Medulla oblongata (tissue), 1 donor: ENCODE results near the gene CDC42BPG.
"Not testable (repeated sequence)": the region's sequence is repeated elsewhere in the genome, so short reads cannot be mapped to it uniquely, and the experiment has no call there.

Source experiments
- DNase-seq: peaks from one replicate; pipeline ENCODE4 v3.0.0-alpha.2; 2015; ENCODE audit errors: extremely low spot score

Gene CDC42BPG

DNA sequence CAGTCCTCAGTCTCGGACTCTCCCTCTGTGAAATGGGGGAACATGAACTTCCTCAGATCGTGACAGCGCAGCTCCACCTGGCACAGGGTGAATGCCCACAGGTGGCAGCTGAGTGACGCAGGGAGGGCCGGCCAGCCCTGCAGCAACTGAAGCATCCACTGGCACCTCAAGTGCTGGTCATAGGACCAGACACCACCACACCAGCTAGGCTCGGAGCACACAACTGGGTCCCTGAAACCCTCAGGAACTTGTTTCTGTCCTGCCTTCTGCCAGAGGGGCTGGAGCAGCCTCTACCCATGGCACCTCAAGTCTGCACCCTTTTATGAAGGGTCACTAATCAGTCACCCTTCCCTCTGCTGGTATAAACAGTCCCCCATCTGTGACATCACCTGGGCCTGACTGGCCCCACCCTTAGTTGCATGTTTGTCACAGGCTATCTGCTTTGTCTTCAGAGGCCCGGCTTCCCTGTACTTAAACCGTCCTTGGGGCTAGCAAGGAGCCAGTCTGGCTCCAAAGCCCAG, 7.4 kb upstream of the CDC42BPG start:
- no peak for DNase-seq

DNA sequence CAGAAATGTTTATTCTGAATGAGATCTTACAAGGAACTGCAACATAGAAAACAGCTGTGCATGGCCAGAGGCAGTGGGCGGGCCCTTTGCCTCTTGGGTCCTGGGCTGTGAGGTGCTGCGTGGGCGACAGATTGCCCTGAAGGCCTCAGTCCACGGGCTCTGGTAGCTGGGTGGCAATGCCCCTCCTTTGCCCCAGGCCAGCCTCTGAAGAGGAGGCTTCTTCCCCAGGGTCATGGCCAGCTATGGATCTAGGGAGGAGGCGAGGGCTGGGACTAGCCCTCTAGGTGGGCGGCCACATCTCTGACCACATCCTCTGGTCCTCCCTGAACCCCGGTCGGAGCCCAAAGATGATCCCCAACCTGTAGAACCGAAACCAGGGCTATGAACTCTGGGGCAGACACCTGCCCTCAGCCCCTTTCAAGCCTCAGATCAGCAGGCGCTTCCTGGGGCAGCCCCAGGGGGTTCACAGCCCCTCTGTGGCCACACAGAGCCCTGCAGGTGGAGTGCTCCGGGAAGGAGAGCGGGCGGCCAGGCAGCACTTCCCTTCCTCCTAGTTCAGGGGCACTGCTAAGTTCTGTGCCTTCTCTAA, 6.6 kb upstream of the CDC42BPG start:
- no peak for DNase-seq

DNA sequence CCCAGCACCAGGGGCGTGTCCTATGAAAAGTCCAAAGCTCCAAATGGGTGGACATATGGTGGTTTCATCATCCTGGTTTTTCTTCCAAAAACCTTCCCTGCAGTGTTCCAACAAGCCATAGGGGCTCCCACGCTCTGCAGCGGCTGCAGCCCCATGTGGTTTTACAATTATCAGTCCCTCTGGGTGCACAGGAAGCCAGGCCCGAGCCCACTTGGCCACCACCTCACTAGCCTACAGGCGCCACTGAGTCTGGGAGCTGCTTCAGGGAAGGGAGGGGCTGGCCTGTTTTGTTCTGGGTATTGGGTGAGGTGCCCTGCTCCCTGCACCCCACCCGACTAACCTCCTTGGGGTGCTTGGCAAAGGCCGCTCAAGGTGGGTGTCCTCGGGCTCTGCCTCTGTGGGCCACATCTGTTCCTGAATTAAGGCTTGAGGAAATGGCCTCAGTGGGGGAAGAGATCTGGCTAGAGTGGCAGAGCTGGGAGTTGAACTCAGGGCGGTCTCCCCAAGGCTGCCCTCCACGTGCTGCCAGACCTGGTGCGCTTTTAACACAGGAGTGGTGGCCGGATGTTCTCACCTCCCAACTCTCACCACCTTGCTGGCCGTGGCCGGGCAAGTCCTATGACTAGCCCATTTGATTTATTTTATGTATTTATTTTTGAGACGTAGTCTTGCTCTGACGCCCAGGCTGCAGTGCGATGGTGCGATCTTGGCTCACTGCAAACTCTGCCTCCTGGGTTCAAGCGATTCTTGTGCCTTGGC, 5.3 kb upstream of the CDC42BPG start:
- no peak for DNase-seq

DNA sequence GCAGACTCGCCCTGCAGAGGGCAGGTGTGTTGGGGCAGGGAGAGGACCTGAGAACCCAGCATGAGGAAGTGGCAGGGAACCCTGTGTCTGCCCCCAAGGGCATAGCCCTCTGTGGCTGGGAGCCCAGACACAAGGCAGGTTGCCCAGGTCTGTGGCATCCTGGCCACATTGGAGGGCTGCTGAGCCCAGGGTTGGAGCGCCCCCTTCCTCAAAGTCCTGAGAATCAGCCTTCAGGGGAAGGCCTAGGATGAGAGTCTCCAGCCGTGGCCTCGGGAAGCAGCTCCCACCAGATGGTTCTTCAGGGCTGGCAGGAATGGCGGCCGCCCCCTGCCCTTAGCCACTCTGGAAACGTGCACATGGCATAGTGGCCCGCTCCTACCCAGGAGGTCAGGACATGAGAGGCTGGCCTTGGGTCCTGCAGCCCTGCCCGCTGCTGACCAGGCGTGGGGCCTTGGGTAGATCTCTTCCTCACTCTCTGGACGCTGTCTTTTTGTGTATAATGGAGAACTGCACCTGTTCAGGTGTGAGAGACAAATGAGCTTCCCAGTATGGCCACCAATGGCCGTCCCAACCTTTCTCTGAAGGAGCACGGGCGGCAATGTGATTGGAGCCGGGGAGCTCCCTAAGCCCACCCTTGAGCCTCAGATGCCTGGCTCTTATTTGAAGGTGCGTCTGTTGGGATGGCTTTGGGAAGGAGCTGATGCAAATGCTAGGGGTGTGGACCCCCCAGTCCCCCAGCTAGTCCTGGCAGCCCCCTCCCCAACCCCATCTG, 4.6 kb upstream of the CDC42BPG start:
- no peak for DNase-seq

DNA sequence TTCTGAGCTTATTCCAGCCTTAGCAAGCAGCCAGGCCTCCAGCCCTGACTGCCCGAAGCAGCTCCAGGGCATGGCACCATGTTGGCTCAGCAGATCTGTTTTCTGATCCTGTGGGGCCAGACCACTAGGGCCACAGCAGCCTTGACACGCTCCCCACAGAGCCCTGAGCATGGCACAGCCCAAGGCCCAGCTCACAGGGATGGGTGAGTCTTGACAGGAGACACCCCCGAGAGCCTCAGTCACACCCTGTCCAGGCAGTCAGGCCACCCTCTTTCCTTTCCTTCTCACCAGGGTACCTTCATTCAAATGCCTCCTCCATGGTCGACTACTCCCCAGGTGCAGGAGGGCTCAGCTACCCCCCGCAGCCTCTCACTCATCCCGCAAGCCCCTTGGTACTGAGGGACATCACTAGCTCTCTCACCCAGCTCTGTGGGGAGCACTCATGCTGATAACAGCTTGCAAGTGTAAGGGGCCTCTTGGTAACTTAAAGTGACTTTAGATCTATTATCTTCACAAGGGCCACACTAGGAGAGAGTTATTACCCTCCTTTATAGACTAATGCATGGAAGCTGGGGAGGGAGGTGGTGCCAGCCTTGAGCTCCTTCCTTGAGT, 3.9 kb upstream of the CDC42BPG start:
- DNase-seq = no peak

DNA sequence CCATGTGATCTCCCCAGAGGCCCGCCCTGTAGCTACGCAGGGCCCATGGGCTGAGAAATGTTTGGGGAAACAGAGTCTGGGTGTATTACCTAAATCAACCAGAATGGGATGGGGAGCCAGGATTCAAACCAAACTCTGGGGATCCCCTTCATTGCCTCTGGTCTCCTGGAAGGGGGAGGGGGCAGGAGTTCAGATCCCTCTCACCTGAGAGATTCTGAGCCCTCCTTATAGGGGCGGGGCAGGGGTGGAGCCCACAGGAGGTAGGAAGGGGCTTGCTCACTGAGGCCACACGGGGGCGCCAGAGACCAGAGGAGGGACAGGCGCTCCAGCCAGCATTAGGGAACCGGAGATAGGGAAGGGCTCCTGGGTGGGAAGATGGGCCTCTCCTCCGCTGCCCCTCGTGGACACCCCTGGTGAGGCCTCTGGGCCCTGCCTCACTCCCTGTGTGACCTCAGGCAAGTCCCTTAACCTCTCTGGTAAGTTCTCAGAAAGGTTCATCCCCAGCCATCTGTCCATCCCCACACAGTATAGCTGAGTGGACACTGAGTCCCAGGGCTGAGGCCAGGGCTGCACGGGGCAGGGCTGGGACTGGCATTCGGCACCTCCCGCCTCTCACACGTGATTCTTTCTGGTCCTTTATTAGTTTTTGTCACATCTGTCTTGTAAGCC, 2.7 kb upstream of the CDC42BPG start:
- peak; percentile 95 for DNase-seq

DNA sequence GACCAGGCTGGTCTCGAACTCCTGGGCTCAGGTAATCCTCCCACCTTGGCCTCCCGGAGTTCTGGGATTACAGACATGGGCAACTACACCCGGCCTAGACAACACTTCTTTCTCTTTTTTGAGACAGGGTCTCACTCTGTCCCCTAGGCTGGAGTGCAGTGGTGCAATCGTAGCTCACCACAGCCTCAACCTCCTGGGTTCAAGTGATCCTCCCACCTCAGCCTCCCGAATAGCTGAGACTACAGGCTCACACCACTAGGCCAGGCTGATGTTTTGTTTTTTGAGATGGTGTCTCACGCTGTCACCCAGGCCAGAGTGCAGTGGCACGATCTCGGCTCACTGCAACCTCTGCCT, 1.3 kb upstream of the CDC42BPG start:
- DNase-seq = not testable (repeated sequence)

DNA sequence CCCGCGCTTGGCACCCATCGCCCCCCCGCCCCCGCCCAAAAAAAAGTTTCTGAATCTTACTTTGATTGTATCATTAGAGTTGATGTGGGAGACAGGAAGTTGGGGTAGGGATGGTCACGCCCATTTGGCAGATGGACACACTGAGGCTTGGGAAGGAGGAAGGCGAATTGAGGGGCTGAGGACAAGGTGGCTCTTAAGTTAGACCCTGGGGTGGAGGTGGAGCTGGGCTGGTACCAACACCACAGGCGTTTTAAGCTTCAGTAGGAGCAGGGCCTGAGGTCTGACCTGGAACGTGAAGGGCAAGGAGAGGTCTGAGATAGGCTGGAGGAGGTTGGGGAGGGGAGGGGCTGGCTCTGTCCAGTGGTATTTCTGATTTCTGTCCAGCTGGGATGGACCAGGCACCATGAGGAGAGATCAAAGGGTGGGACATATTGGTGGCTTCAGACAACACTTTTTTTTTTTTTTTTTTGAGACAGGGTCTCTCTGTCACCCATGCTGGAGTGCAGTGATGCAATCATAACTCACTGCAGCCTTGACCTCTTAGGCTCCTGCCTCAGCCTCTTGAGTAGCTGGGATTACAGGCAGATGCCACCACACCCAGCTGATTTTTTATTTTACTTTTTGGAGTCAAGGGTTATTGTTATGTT, 799 bp upstream of the CDC42BPG start:
- no peak for DNase-seq

DNA sequence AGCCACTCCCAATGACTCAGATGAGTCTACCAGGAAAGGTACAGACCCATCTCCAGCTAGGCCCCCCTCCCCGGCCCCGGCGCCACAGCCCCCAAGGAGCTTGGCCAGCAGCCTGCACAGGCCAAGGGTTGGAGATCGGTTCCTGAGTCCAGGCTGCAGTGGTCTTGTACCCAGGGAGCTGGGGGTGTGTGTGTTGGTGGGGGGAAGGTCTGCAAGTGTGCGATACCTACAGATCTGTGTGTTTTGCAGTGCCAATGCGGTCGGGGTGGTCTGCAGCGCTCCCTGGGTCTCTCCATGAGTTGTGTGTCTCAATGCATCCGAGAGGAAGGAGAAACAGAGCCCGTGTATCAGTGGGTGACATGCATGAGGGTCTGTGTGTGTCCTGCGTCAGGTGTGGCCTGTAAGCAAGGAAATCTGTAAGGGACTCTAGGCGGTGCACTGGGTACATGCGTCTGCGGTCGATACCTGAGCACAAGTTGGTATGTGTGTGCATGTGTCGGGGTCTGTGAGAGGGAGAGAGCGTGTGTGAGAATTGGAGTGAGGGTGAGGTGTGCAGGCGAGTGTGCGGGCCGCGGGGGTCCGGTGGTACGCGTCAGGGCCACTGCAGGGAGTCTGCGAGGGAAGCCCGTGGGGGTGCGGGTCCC, 645 bp downstream of the CDC42BPG start:
- no peak for DNase-seq

DNA sequence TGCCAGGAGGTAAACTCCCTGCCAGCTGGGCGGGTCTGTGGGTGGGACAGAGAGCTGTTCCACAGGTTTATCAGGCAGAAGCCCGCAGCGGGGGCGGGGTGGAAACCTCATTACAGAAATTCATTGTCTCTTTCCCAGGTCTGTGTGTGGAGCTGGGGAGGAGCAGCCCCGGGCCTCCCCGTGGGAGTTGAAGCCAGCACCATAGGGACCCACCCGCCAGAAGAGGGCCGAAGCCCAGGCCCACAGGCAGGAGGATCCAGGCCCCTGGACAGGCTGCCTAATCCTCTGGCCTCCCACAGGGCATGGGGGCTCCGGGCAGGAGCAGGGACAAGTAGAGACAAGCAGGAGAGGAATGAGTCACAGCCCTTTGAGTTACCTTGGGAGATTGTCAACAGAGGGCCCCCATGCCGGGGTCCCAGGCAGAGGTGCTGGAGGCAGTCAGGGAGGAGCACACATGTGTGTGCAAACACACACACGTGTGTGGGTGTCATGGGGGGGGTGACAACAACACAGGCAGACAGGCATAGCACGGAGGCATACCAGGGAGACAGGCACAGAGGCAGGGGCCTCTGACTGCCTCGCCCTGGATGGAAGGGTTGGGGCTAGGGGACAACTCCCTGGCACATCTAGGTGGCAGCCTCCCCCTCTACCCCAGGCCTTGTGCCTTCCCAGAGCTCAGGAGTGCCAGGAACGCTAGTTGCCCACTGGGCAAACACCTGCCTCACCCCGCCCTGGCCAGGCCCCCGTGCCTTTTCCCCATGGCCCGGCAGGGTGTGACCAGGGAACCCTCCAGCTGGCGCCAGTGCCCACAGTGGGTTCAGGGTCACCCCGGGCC, 1.4 kb downstream of the CDC42BPG start:
- DNase-seq = no peak

DNA sequence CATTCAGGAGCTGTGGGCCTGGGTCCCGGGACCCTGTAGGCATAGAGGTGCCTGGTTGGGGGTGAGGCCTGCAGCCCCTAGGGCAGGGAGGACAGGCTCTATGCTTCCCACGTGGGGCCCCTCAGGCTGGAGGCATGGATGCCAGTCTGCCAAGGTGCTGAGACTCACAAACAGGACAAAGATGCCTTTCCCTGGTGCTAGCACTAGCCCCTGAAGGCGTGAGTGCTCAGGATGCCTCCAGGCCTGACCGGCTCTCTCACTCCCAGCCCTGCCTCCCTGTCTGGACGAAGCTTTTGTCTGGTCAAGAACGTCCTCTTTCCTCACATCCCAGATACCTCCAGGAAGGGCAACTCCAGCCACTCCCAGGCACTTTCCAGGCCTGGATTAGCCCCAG, 2.1 kb downstream of the CDC42BPG start:
- no peak for DNase-seq

DNA sequence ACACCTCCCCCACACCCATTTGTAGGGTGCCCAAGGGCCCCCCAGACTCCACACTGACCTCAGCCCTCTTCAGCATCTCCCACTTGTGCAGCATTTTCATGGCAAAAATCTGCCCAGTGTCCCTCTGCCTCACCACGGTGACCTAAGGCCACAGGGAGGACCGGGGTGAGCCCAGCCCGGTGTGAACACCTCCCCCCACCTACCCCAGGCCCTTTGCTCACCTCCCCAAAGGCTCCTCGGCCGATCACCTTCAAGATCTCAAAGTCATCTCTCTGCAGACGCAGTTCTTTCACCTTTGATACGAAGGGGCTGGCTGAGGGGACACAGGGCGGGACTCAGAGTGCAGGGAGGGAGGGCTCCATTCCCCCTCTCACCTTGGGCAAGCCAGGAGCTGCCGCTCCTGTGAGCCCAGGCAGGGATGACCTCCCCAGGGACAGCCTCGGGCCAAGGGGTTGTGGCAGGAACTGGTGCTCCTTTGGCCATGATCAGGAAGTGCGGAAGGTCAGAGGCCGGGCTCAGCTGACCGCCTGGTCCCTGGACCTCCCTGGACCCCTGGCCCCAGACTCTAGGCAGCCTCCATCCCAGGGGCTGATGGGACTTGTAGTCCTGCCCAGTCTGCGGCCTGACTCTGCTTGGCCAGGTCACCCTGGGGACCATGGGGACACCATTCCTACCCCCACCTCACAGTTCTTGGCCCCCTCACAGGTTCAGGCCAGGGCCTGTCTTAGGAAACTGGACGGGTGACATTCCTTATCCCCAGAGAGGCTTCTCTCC, 2.7 kb downstream of the CDC42BPG start:
- DNase-seq = no peak

DNA sequence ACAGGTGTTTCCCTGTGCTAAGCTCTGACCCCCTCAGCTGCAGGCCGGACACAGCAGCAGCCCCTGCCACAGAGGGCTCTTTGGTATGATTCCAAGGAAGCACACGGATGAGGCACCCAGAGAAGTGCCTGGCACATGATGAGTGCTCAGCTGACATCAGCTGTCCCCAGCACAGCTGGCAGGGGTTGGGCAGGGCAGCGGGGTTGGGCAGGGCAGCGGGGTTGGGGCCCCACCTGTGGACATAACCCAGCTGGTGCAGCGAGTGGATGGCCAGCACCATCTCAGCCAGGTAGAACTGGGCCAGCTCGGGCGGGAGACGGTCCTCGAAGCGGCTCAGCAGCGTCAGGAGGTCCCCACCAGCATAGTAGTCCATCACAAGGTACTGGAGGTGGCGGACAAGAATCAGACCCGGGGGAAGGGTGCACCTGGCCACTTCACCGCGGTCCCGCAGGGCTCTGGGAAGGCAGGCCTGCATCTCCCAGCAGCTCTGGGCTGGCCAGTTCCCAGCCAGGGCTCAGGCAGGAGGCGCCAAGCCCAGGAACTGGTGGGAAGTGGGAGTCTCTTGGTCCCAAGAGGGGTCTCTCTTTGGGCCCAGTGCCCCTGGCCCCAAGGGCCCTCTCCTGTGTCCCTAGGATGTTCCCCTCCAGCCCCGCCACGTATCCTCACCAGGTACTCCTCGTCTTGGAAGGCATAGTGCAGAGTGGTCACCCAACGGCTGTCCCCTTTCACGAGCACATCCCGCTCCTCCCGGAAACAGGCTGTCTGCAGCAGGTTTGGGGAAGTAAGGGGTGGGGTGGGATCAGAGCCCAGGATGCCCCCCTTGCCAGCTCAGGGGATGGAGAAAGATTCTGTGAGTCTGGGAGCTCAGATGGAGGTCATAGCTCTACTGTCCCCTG, 4.3 kb downstream of the CDC42BPG start:
- DNase-seq = no peak

DNA sequence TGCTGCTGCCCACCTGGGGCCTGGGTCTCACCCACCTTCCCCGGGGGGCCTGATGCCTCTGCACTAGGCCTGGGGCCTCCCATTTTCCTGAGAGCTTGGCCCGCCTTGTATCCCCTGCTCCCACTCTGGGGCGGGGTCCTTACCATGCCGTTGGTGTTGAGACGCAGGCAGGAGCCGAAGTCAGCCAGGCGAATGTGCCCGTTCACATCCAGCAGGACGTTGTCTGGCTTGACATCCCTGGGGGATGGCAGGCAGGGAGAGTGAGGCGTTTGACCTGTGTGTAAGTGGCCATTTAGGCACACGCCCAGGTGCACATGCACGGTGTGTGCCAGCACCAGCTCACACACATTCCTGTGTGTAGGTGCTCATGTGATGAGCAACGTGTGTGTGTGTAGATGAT, 5.1 kb downstream of the CDC42BPG start:
- DNase-seq = no peak

DNA sequence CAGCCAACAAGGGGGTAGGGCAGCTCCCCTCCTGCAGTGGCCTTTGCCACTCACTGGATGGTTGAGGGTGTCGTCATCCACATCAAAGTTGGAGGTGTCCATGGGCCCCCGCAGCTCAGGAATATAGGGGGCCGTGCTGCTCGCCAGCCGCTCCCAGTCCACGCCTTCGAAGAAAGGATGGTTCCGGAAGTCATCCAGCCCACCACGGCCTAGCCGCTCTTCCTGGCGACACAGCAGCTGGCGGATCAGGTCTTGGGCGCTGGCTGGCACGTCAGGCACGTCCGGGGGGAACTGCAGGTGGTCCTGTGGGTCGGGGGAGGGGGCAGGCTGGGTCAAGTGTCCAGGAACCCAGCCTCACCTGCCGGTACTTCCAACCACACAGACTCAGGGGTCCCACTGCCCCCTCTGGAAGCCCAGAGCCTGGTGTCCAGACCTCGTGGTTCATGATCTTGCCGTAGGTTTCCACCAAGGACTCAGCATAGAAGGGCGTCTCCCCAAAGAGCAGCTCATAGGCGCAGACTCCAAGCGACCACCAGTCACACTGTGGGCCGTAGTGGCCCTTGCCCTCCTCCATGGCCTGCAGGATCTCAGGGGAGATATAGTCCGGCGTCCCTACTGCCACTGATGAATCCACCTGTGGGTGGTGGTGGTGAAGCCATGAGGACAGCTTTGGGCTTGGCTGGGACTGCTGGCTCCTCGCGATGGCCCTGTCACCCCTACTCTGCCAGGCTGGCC, 5.7 kb downstream of the CDC42BPG start:
- DNase-seq = no peak

DNA sequence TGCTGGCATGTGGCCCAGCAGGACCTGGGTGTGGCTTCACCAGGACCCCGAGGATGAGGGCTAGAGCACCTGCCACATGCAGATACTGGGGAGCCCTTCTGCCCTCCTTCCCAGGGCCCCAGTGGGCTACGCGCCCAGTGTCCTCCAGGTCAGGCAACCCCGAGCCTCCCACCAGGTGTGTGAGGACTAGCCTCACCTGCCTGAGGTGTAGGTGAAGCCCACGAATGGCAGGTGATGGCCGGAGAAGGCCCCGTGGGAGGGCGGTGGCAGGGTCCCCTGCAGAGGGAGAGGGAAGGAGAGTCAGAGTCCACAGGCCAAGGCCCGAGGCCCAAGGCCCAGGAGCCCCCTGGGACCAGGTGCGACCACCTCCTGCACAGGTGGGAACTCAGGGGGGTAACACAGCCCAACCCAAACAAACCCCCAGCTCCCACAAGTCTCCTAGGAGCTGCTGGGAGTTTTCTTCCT, 6.5 kb downstream of the CDC42BPG start:
- no peak for DNase-seq

DNA sequence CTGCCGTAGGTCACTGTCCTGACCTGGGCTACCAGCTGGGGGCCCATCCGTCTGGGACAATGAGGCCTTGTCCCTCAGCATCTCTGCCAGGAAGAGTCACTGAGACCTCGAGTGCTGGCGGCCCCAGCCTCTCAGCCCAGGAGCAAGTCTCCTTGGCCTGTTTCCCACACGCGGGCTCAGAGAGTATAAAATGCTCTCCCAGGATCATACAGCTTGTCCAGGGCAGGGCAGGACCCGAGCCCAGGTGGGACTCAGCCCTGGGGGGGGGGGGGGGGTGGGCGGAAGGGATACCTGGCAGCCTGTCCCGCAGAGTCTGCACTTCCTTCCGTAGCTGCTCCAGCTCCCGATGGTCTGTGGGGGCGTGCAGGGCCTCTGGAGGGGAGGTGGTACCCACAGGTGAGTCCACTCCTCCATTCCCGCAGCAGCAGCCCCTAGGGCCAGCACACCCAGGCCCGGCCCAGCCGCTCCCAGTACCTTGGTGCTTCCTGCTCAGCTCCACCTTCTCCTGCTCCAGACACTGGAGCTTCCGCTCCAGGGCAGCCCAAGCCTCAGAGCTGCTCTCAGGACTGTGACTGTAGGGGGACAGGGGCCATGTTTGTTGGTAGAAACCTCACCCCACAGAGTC, 7.9 kb downstream of the CDC42BPG start:
- DNase-seq = no peak
